Globus pallidus (tissue), 1 donor: Measurements from ENCODE around the gene ANO2.
"Not testable (repeated sequence)": the region's sequence is repeated elsewhere in the genome, so short reads cannot be mapped to it uniquely, and the experiment has no call there.

Experiments
- DNase-seq: peaks from one replicate; pipeline ENCODE4 v3.0.0-alpha.2; 2015; ENCODE audit warnings: low spot score

ANO2 gene

DNA sequence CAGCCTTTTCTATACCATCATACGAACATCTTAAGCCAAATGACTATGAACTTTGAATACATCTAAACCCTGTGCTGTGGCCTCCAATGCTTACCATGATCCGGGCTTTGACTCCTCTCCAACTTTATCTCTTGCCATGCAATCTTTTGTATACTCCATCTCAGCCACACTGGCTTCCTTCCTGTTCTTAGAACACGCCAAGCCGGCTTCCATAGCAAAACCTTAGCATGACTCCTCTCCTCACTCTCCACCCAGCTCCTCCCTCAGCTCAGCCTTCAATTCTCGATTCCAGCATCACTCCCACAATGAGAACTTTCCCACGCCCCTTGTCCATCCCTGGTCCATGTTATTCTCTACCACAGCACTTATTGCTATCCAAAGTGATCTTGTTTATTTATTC lies 284.8 kb downstream of the ANO2 start:
- DNase-seq, result no peak

DNA sequence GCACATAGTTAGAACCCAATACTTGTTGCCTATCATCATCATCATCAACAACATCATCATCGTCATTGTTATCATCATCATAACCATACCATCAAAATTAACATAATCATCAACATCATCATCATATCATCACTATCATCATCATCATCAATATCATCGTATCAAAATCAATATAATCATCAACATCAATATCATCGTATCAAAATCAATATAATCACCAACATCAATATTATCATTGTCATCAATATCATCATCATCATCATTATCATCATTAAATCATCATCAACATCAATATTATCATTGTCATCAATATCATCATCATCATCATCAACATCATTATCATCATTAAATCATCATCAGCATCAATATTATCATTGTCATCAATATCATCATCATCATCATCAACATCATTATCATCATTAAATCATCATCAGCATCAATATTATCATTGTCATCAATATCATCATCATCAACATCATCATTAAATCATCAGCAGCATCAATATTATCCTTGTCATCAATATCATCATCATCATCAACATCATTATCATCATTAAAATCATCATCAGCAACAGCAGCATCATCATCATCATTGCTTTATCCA lies 286.6 kb downstream of the ANO2 start:
- not testable (repeated sequence) for DNase-seq

DNA sequence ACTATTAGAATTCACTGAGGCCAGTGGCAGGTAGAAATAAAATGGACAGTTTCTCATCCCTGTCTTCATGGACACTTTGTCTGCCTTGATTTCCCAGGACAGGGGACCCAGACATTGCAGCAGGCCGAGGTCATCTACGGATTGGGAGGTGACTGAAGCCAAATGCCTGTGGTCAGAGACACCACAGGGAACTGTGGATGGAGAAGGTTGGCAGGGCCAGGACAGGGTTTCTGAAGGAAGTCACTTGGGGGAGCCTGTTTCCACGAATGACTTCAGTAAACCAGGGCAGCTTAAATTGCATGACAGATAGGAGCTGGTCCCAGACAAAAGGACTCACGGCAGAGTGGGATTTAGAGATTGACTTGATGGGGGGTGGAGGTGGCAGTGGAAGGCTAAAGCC lies 288.2 kb downstream of the ANO2 start:
- no peak for DNase-seq

DNA sequence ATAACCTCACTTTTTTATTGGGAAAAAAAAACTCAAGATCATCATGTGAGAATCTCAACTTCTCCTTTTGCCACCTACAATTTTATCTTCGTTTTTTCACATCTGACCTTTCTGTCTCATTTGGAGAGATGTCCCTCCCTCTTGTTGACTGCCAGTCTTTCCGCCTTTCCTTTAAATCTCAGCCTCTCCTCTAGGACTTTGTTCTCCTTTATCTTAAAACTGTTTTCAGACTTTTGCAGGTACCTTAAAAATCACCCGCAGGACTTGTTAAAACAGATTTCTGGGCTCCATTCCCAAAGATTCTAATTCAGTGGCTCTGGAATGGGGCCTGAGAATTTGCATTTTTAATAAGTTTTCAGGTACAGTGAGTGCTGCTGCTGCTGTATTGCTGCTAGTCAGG lies 289.9 kb downstream of the ANO2 start:
- DNase-seq, result no peak

- DNase-seq, result no peak
Observed at GRCh38 chr12:5654019-5654418, 291.0 kb downstream of the ANO2 start.

GRCh38 chr12:5650829-5651461 lies 294.1 kb downstream of the ANO2 start:
- no peak for DNase-seq

DNA sequence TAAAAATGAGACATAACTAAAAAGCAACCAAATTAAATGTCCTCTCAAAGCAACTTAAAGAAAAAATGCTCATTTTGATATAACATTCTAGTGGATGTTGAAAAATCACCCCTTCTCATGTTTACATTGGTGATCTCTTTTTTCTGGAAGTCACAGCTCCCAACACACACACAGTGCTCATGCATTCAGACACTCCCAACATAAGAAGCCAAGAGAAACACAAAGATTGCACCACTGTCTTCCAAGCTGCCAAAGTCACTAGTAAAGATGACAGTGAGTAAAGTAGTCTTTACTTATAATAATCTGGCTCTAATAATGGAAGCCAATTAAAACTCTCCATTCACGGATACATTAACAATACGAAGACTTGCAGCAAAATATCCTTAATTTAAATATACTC lies 294.8 kb downstream of the ANO2 start:
- no peak for DNase-seq

DNA sequence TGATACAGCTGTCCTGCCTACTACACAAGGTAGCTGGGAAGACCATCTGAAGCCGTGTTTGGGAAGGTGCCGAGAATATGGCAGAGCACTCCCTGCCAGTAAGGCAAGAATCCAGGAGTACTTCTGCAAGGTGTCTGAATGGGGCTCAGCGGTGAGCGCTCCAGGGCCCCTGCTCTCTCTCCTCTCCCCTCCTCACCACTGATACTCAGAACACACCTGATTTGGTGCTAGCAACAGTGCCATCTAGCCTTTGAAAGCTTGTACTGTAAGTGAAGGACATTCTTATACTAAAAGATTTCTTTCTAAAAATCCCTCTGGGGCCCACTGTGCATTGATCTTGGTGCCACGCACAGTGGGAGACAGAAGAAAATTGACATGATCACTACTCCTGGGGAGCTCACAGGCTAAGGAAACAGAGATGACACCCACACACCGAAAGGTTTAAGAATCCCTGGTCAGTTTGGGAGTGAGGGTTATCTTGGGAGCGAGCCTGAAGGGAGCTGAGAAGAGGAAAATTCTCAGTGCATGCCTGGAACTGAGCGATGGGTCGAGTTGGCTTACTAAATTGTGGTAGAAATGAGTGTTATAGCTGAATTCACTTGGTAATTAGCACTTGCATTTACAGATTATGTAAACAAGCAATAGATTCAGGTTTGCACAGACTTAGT lies 296.2 kb downstream of the ANO2 start:
- no peak for DNase-seq

DNA sequence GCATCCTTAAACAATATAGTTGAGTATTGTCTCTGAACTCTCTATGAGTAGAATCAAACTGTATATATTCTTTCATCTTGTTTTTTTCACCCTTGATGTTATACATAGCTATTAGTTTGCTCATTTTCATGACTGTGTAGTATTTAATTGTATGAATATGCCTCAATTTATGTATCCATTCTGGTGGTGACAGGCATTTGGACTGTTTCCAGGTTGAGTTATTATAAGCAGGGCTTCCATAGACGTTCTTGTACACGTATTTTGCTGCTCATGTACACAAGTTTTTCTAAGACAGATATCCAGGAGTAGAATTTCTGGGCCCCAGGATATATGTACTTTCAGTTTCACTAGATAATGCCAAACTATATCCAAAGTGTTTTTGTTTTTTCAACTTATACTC lies 301.8 kb downstream of the ANO2 start:
- no peak for DNase-seq

GRCh38 chr12:5637698-5638097 lies 307.4 kb downstream of the ANO2 start:
- DNase-seq, result no peak

DNA sequence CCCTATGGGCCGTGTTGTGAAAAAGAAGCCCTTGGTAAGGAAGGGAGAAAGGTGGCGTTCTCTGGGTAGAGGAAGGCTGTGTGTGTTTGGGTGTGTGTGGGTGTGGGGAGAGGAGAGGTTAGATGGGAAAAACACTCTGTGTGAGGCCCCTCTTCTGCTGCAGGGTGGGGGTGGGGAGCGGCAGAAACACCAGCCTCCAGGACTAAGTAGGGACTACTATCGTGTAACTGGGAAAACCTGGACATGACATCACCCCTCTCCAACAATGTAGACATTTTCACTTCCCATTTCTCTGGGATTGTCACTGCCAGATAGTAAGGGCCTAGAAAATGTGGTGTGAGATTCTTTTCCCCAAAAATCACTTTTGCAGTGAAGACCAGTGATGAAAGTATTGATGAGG lies 308.2 kb downstream of the ANO2 start:
- DNase-seq, result no peak

GRCh38 chr12:5633106-5633505 lies 312.0 kb downstream of the ANO2 start:
- no peak for DNase-seq

- no peak for DNase-seq
Observed at GRCh38 chr12:5632453-5632852, 312.6 kb downstream of the ANO2 start.

DNA sequence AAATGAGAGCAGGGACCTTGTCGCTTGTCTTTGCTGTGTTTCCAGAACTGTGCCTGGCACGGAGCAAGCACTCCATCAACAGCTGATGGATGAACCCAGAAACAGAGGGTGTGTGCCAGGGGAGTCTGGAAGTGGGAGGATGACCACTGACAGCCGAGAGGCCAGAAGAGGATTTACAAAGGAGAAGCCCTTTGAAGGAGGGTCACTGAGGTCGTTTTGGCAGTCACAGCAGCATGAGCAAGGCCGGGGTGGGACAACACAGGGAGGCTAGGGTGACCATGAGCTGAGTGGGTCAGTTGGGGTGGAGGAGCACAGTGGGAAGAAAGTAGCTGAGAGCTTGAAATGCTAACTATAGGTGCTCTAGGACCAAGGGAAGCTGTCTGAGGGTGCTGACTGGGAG lies 313.6 kb downstream of the ANO2 start:
- DNase-seq, result no peak

- no peak for DNase-seq
Observed at GRCh38 chr12:5630726-5631125, 314.3 kb downstream of the ANO2 start.

DNA sequence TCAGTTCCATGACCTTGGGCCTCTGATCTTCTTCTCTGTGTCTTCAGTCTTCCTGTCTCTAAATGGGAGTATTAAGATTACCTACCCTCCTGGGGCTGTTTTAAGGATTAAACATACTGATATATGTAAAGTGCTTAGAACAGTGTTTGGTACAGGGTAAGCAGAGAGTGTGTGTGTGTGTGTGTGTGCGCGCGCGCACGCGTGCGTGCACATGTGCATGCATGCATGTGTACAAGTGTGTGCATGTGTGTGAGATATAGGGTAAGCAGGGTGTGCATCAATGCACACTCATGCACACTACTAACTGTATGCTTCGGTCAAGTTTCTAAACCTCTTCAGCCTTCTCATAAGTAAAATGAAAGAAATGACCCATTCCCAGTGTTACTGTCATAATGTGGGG lies 316.6 kb downstream of the ANO2 start:
- no peak for DNase-seq

GRCh38 chr12:5627053-5627630 lies 317.9 kb downstream of the ANO2 start:
- no peak for DNase-seq

DNA sequence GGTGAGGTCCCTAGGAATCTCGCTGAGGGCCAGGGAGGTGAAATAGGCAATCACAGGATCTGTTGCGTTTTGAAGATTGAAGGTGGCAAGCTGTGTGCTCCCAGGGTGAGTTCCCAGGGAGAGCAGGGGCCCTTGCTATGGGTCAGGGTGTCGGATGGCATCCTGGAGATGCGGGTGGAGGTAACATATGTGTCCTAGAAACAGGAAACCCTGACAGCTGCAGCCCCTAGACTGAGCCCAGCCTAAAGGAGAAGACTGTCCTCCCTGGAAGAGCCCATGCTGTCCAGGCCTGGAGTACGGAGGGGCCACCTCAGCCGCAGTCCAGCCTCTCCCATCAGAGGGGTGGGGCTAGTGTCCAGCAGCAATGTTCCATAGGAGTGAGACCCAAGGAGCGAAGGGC lies 318.9 kb downstream of the ANO2 start:
- no peak for DNase-seq

GRCh38 chr12:5624486-5625272 lies 320.4 kb downstream of the ANO2 start:
- DNase-seq, result no peak

DNA sequence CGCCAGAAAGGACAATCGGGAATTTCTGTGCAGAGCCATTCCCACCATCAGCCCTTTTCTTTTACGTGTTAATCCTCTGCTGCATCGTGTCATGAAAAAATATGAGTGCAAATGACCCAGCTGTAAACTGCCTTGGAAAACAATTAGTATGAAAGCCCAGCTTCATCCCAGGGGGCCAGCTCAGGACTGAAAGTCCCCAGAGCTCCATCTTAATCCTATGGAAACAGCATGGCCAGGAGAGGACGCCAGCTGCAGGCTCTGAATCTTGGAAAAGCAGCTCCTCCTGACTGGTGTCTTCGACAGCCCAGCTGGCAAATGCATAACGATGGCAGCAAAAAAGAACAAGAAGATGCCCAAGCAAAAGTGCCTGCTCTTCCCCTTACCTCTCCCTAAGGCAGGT lies 321.6 kb downstream of the ANO2 start:
- DNase-seq, result no peak

- no peak for DNase-seq
Observed at GRCh38 chr12:5622280-5622679, 322.8 kb downstream of the ANO2 start.

GRCh38 chr12:5621329-5621728 lies 323.7 kb downstream of the ANO2 start:
- DNase-seq, result no peak

DNA sequence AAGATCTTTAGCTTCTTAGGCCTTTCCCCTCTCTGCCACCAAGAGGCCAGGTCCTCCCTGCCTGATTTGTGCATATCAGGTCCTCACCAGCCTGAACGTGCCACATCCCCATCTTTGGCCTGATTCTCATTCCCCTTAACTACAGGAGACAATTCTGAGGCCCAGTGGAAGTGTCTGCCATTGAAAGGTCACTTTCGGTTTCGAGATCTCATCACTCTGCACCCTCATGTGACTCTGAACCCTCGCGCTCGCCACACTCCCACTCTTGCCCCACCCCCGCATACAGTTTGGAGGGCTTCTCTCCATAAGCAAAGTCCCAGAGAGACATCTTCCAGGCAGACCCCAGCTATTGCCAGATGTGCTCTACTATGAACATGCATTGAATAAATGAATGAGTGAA lies 324.2 kb downstream of the ANO2 start:
- DNase-seq, result no peak
